ENCODE measurements around the gene FMNL3. TPM values are rescaled to one million over a fixed set of nuclear protein-coding genes. Genes with fewer than 3 reads are reported as not detected.

FMNL3 gene
- total RNA-seq, 1 experiment from 2014 or later = 3.5 TPM

DNA sequence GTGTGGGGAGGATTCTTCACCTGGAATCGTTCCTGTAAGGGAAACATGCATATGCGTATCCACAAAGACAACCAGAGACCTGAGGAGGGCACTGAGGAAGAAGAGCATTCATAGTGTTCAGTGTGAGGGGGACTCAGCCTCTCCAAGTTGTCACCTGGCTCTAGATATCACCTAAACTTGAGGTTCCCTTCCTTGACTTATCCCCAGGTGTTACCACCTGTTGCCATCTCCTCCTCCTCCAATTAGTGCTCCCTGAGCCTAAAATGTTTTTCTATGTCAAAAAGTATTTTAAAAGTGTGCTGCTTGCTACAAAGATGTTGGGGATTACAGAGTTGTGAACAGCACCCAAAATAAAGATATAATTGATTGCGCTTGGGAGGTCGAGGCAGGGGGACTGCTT lies 41.0 kb downstream of the FMNL3 start:
- POLR2A ChIA-PET = no interaction called here
- no peaks in the 10 kb centered on the region for H3K9me3 ChIP-seq (ENCODE audit: control insufficient read depth in 1 of 2, insufficient read depth in 1 of 2, low read depth in 1 of 2, low read length in 2 of 2)

DNA sequence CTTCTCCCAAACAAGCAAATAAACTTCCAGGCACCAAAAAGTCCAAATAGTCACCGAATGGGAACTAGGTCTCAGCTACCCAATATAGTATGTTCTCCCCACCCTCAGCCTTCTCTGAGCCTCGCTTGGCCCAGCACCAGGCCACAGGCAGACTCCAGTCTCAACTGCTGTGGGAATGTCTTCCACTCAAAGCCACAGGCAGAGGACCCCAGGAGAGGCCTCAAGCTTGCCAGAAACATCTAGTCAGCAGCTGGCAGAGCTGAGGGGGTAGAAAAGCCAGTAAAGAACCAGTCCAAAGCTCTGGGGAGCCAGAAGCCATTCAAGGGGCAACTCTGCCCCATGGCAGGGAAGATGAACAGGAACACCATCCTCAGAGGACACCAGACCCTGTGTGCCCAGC lies 41.8 kb downstream of the FMNL3 start:
- Histone ChIP-seq H3K36me3 (ENCODE audit: control insufficient read depth in 1 of 2, insufficient read depth in 2 of 2, low read length in 2 of 2) (no peaks in the 10 kb centered on the region), H3K4me3 (replicated peaks in 1 of 2; ENCODE audit: low read depth in 1 of 2, low read length in 2 of 2) (no peak overlapping the region), H3K4me2 (ENCODE audit: low read length) (no peak overlapping the region), H3K27ac (ENCODE audit: low read depth, low read length) (no peak overlapping the region), H2AFZ (ENCODE audit: low read depth, low read length, poor library complexity, severe bottlenecking) (no peak overlapping the region), H4K20me1 (ENCODE audit: insufficient read depth) (no peaks in the 10 kb centered on the region), H3K9me3 (ENCODE audit: control insufficient read depth in 1 of 2, insufficient read depth in 1 of 2, low read depth in 1 of 2, low read length in 2 of 2) (no peaks in the 10 kb centered on the region), H3K9me2 (ENCODE audit: insufficient read depth) (0 out of 2 replicates have a peak, but pooled peaks cover 2% of the 10 kb centered on the region), H3K4me1 (ENCODE audit: control insufficient read depth in 1 of 2, insufficient read depth in 2 of 2, low read length in 2 of 2) (peaks cover 0 to 11% of the 10 kb centered on the region in 2 experiments; a peak in 2 of 4 replicates), H3K27me3 (ENCODE audit: insufficient read depth, low read length) (no peaks in the 10 kb centered on the region), H3K9ac (ENCODE audit: low read length) (no peak overlapping the region), H3K79me2 (ENCODE audit: insufficient read depth, low read length) (no peaks in the 10 kb centered on the region)
- ATAC-seq (no peak), DNase-seq (ENCODE audit: low read depth, low spot score) (no peak)
- BruUV-seq (replicated peaks) = no TSS peak
- TF ChIP-seq SIN3A (IDR thresholded peaks at IDR 0.05; ENCODE audit: low read depth) (no peak), ZNF274 (IDR thresholded peaks at IDR 0.05; ENCODE audit: low read depth, low read length) (no peak), ZFX (IDR thresholded peaks at IDR 0.05) (no peak), CBX3 (IDR thresholded peaks at IDR 0.05; ENCODE audit: low read depth) (no peak), RAD21 (IDR thresholded peaks at IDR 0.05; ENCODE audit: low read depth) (no peak), FOSL1 (IDR thresholded peaks at IDR 0.05; ENCODE audit: low read depth) (no peak)
- TF ChIP-seq, protein P1, sequence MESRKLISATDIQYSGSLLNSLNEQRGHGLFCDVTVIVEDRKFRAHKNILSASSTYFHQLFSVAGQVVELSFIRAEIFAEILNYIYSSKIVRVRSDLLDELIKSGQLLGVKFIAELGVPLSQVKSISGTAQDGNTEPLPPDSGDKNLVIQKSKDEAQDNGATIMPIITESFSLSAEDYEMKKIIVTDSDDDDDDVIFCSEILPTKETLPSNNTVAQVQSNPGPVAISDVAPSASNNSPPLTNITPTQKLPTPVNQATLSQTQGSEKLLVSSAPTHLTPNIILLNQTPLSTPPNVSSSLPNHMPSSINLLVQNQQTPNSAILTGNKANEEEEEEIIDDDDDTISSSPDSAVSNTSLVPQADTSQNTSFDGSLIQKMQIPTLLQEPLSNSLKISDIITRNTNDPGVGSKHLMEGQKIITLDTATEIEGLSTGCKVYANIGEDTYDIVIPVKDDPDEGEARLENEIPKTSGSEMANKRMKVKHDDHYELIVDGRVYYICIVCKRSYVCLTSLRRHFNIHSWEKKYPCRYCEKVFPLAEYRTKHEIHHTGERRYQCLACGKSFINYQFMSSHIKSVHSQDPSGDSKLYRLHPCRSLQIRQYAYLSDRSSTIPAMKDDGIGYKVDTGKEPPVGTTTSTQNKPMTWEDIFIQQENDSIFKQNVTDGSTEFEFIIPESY (IDR thresholded peaks at IDR 0.05; ENCODE audit: extremely low read depth, insufficient replicate concordance, low read length) = no peak
- TF ChIP-seq, protein P2, sequence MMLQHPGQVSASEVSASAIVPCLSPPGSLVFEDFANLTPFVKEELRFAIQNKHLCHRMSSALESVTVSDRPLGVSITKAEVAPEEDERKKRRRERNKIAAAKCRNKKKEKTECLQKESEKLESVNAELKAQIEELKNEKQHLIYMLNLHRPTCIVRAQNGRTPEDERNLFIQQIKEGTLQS (IDR thresholded peaks at IDR 0.05) = no peak
- ChIA-PET POLR2A (interaction anchor here (1.2 kb wide), 1 partner anchor 76 kb away, joined by 4 read pairs; the partner anchor contains the start of gene TMBIM6), RAD21 (ENCODE audit: low non-redundant PET in 1 of 2, low total read pairs in 2 of 2, uncharacterized antibody in 2 of 2, unreplicated experiment in 2 of 2) (no interaction called here), CTCF (no interaction called here)
- intact Hi-C loops (cut with micrococcal nuclease) = no loop called here

More for the DNA sequence above, 41.0 kb downstream of the FMNL3 start:
- intact Hi-C loops (cut with micrococcal nuclease) = no loop called here
- Histone ChIP-seq H3K27ac (ENCODE audit: low read depth, low read length) (no peak overlapping the region), H2AFZ (ENCODE audit: low read depth, low read length, poor library complexity, severe bottlenecking) (no peak overlapping the region), H3K9ac (ENCODE audit: low read length) (no peak overlapping the region), H3K27me3 (ENCODE audit: insufficient read depth, low read length) (no peaks in the 10 kb centered on the region), H3K9me2 (ENCODE audit: insufficient read depth) (0 out of 2 replicates have a peak, but pooled peaks cover 2% of the 10 kb centered on the region), H4K20me1 (ENCODE audit: insufficient read depth) (no peaks in the 10 kb centered on the region), H3K4me2 (ENCODE audit: low read length) (no peak overlapping the region), H3K36me3 (ENCODE audit: control insufficient read depth in 1 of 2, insufficient read depth in 2 of 2, low read length in 2 of 2) (no peaks in the 10 kb centered on the region), H3K4me1 (ENCODE audit: control insufficient read depth in 1 of 2, insufficient read depth in 2 of 2, low read length in 2 of 2) (peaks cover 0 to 11% of the 10 kb centered on the region in 2 experiments; a peak in 2 of 4 replicates), H3K79me2 (ENCODE audit: insufficient read depth, low read length) (no peaks in the 10 kb centered on the region), H3K4me3 (replicated peaks in 1 of 2; ENCODE audit: low read depth in 1 of 2, low read length in 2 of 2) (no peak overlapping the region)
- DNase-seq (ENCODE audit: low read depth, low spot score) (no peak), ATAC-seq (no peak)
- TF ChIP-seq EZH2 (IDR thresholded peaks at IDR 0.05) = no peak
- TF ChIP-seq TCF7L2 (IDR thresholded peaks at IDR 0.05; ENCODE audit: borderline replicate concordance, extremely low read depth, insufficient read depth, insufficient read length) = no peak
- TF ChIP-seq, protein P3, sequence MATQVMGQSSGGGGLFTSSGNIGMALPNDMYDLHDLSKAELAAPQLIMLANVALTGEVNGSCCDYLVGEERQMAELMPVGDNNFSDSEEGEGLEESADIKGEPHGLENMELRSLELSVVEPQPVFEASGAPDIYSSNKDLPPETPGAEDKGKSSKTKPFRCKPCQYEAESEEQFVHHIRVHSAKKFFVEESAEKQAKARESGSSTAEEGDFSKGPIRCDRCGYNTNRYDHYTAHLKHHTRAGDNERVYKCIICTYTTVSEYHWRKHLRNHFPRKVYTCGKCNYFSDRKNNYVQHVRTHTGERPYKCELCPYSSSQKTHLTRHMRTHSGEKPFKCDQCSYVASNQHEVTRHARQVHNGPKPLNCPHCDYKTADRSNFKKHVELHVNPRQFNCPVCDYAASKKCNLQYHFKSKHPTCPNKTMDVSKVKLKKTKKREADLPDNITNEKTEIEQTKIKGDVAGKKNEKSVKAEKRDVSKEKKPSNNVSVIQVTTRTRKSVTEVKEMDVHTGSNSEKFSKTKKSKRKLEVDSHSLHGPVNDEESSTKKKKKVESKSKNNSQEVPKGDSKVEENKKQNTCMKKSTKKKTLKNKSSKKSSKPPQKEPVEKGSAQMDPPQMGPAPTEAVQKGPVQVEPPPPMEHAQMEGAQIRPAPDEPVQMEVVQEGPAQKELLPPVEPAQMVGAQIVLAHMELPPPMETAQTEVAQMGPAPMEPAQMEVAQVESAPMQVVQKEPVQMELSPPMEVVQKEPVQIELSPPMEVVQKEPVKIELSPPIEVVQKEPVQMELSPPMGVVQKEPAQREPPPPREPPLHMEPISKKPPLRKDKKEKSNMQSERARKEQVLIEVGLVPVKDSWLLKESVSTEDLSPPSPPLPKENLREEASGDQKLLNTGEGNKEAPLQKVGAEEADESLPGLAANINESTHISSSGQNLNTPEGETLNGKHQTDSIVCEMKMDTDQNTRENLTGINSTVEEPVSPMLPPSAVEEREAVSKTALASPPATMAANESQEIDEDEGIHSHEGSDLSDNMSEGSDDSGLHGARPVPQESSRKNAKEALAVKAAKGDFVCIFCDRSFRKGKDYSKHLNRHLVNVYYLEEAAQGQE (IDR thresholded peaks at IDR 0.05; ENCODE audit: low read depth) = no peak
- no peak for TF ChIP-seq RAD21 (IDR thresholded peaks at IDR 0.05; ENCODE audit: low read depth)
- TF ChIP-seq ZNF274 (IDR thresholded peaks at IDR 0.05; ENCODE audit: low read depth, low read length) = no peak
- ChIA-PET CTCF (no interaction called here), RAD21 (ENCODE audit: low non-redundant PET in 1 of 2, low total read pairs in 2 of 2, uncharacterized antibody in 2 of 2, unreplicated experiment in 2 of 2) (no interaction called here)
- BruUV-seq (replicated peaks) = no TSS peak
